Endodermal cell (in vitro differentiated cells): ENCODE results near the gene NLRP9. TPM values are rescaled to one million over a fixed set of nuclear protein-coding genes. Genes with fewer than 3 reads are reported as not detected.

Experiments used
- DNase-seq: peaks from one replicate; pipeline ENCODE4 v3.0.0-alpha.2; 2017
- H3K27ac ChIP-seq: 2 replicates; pipeline ENCODE4 v1.5.1; 2013; ENCODE audit warnings: mild to moderate bottlenecking, low read depth, low read length, moderate library complexity
- H3K27me3 ChIP-seq: 2 replicates; pipeline ENCODE4 v1.6.1; 2013; ENCODE audit warnings: mild to moderate bottlenecking, low read length, moderate library complexity; ENCODE audit not compliant: insufficient read depth, control insufficient read depth, poor library complexity, severe bottlenecking
- H3K36me3 ChIP-seq: 2 replicates; pipeline ENCODE4 v1.7.0; 2013; ENCODE audit warnings: mild to moderate bottlenecking, low read length, moderate library complexity; ENCODE audit not compliant: control insufficient read depth, insufficient read depth
- H3K4me1 ChIP-seq: one replicate; pipeline ENCODE4 v1.7.0; 2013; ENCODE audit warnings: low read length; ENCODE audit not compliant: control insufficient read depth, insufficient read depth
- H3K4me3 ChIP-seq: 2 replicates; pipeline ENCODE4 v1.5.1; 2013; ENCODE audit warnings: mild to moderate bottlenecking, low read length, moderate library complexity
- H3K9ac ChIP-seq: 2 replicates; pipeline ENCODE4 v1.6.1; 2013; ENCODE audit warnings: mild to moderate bottlenecking, low read length, moderate library complexity; ENCODE audit not compliant: poor library complexity, severe bottlenecking; ENCODE audit errors: extremely low read depth
- H3K9me3 ChIP-seq: 2 replicates; pipeline ENCODE4 v1.6.1; 2013; ENCODE audit warnings: mild to moderate bottlenecking, low read length, moderate library complexity; ENCODE audit not compliant: control insufficient read depth
- H3K27ac Mint-ChIP-seq: 2 replicates; pipeline ENCODE4 v1.8.0; 2020; ENCODE audit warnings: mixed read lengths
- H3K27me3 Mint-ChIP-seq: 2 replicates; pipeline ENCODE4 v1.8.0; 2021; ENCODE audit warnings: mild to moderate bottlenecking, mixed read lengths; ENCODE audit not compliant: insufficient read depth
- H3K36me3 Mint-ChIP-seq: 2 replicates; pipeline ENCODE4 v1.8.0; 2020; ENCODE audit warnings: low read depth, mixed read lengths
- H3K4me1 Mint-ChIP-seq: 2 replicates; pipeline ENCODE4 v1.8.0; 2020; ENCODE audit warnings: mixed read lengths
- H3K4me3 Mint-ChIP-seq: 2 replicates; pipeline ENCODE4 v1.8.0; 2020; ENCODE audit warnings: mild to moderate bottlenecking, moderate library complexity, mixed read lengths
- H3K9me3 Mint-ChIP-seq: 2 replicates; pipeline ENCODE4 v1.8.0; 2020; ENCODE audit warnings: mild to moderate bottlenecking, mixed read lengths
- CTCF ChIP-seq: fragments of 200-600 bp; sonication (generic); conservative IDR thresholded peaks from 2 replicates; pipeline ENCODE4 v1.5.0; 2021; ENCODE audit warnings: antibody characterized with exemption, mild to moderate bottlenecking
- WGBS, 2 experiments: methylation state at CpG; one replicate each; pipeline versions ENCODE4 v1.1.5 to v1.1.7; 2013; ENCODE audit warnings: missing lambda C conversion rate in 2 of 2, mixed read lengths in 1 of 2; ENCODE audit not compliant: insufficient coverage in 1 of 2, insufficient read length in 1 of 2; 5-methylcytosine and 5-hydroxymethylcytosine counted together
- total RNA-seq, 2 donors: library from RNA; stranded (reverse); fragmentation: NEBNext Ultra II Directional in 1 of 2; extraction: Animal tissue kit (Norgen Biotek cat#: 25700) in 1 of 2; gene quantifications; 2 replicates in 1 of 2; 3 replicates in 1 of 2; pipeline ENCODE4 v1.2.1, GENCODE V29; 2021

The NLRP9 gene
- total RNA-seq, 2 donors from 2014 or later: not detected

- TF ChIP-seq CTCF: no peak
- WGBS, 2 experiments: 94 to 100% methylated on average over 2 to 7 of the region's 9 CpGs
- Histone ChIP-seq H3K4me3 (no peak overlapping the region), H3K4me1 (peaks cover 5% of the 10 kb centered on the region), H3K27ac (no peak overlapping the region), H3K36me3 (peaks cover 49% of the 10 kb centered on the region), H3K27me3 (no peaks in the 10 kb centered on the region), H3K9ac (no peak overlapping the region), H3K9me3 (no peaks in the 10 kb centered on the region)
- H3K4me3 Mint-ChIP-seq: no peak overlapping the region
- H3K27ac Mint-ChIP-seq: peak overlapping the region; percentile 68
- H3K9me3 Mint-ChIP-seq: no peaks in the 10 kb centered on the region
- peaks cover 48% of the 10 kb centered on the region for H3K36me3 Mint-ChIP-seq
- no peaks in the 10 kb centered on the region for H3K27me3 Mint-ChIP-seq
- no peak for DNase-seq
- H3K4me1 Mint-ChIP-seq: peaks cover 22% of the 10 kb centered on the region
These were observed 78.4 kb downstream of the NLRP9 start for GRCh38 chr19:55659822-55660221.

GRCh38 chr19:55658846-55659459 lies 79.2 kb downstream of the NLRP9 start:
- peaks cover 41% of the 10 kb centered on the region for H3K36me3 ChIP-seq
- no peak overlapping the region for H3K4me3 Mint-ChIP-seq
- peak overlapping the region; percentile 68 for H3K27ac Mint-ChIP-seq
- peaks cover 22% of the 10 kb centered on the region for H3K4me1 Mint-ChIP-seq
- no peak overlapping the region for H3K4me3 ChIP-seq
- H3K36me3 Mint-ChIP-seq: peaks cover 39% of the 10 kb centered on the region
- H3K27me3 ChIP-seq: no peaks in the 10 kb centered on the region
- TF ChIP-seq CTCF: no peak
- H3K9me3 Mint-ChIP-seq: no peaks in the 10 kb centered on the region
- H3K27ac ChIP-seq: no peak overlapping the region
- no peak for DNase-seq
- 95% methylated on average over 31 to 37 of the region's 37 CpGs for WGBS, 2 experiments
- peaks cover 5% of the 10 kb centered on the region for H3K4me1 ChIP-seq
- H3K9ac ChIP-seq: no peak overlapping the region
- no peaks in the 10 kb centered on the region for H3K9me3 ChIP-seq
- no peaks in the 10 kb centered on the region for H3K27me3 Mint-ChIP-seq

Other genes with a start within 250 kb of the NLRP9 start
- 1 to 10 TPM; 1.4 to 2.4 TPM for gene SSC5D, start 250.0 kb downstream of the NLRP9 start, total RNA-seq
- gene SBK2, start 201.3 kb downstream of the NLRP9 start, total RNA-seq: 1 to 10 TPM; 3.3 to 6.6 TPM
- gene SBK3, start 192.9 kb downstream of the NLRP9 start, total RNA-seq: 1 to 10 TPM in 1 of 2 donors, under 1 TPM in 1; 0.48 to 1.4 TPM
- 10 to 100 TPM; 27.5 to 30.7 TPM for gene ZNF579, start 157.6 kb downstream of the NLRP9 start, total RNA-seq
- 10 to 100 TPM; 19.7 to 21.1 TPM for gene FIZ1, start 138.9 kb downstream of the NLRP9 start, total RNA-seq
- 1 to 10 TPM; 5.0 to 5.8 TPM for gene ZNF524, start 138.1 kb downstream of the NLRP9 start, total RNA-seq
- 10 to 100 TPM; 14.5 to 14.9 TPM for gene ZNF865, start 132.8 kb downstream of the NLRP9 start, total RNA-seq
- gene ZNF784, start 113.8 kb downstream of the NLRP9 start, total RNA-seq: 10 to 100 TPM in 1 of 2 donors, 1 to 10 TPM in 1; 7.2 to 10.7 TPM
- 10 to 100 TPM; 27.3 to 38.6 TPM for gene ZNF580, start 97.4 kb downstream of the NLRP9 start, total RNA-seq
- 10 to 100 TPM; 47.2 to 48.7 TPM for gene ZNF581, start 94.8 kb downstream of the NLRP9 start, total RNA-seq
- 10 to 100 TPM; 18.0 to 24.9 TPM for gene CCDC106, start 90.2 kb downstream of the NLRP9 start, total RNA-seq
- 100 to 1,000 TPM; 264 to 293 TPM for gene U2AF2, start 83.4 kb downstream of the NLRP9 start, total RNA-seq
- 100 to 1,000 TPM; 148 to 149 TPM for gene EPN1, start 63.2 kb downstream of the NLRP9 start, total RNA-seq
- not detected for gene RFPL4A, start 20.7 kb upstream of the NLRP9 start, total RNA-seq
- gene RFPL4AL1, start 30.7 kb upstream of the NLRP9 start, total RNA-seq: not detected
- gene NLRP11, start 93.6 kb upstream of the NLRP9 start, total RNA-seq: not detected
- not detected for gene NLRP4, start 98.1 kb upstream of the NLRP9 start, total RNA-seq
- gene NLRP13, start 193.9 kb upstream of the NLRP9 start, total RNA-seq: not detected
- gene NLRP8, start 209.4 kb upstream of the NLRP9 start, total RNA-seq: not detected
- gene NLRP5, start 248.4 kb upstream of the NLRP9 start, total RNA-seq: not detected